Measurements from ENCODE around the gene LSM2. TPM values are rescaled to one million over a fixed set of nuclear protein-coding genes. Genes with fewer than 3 reads are reported as not detected.
"Not testable (repeated sequence)": the region's sequence is repeated elsewhere in the genome, so short reads cannot be mapped to it uniquely, and the experiment has no call there.

LSM2 gene
- total RNA-seq, 2 experiments from 2014 or later, result 117 to 120 TPM

DNA sequence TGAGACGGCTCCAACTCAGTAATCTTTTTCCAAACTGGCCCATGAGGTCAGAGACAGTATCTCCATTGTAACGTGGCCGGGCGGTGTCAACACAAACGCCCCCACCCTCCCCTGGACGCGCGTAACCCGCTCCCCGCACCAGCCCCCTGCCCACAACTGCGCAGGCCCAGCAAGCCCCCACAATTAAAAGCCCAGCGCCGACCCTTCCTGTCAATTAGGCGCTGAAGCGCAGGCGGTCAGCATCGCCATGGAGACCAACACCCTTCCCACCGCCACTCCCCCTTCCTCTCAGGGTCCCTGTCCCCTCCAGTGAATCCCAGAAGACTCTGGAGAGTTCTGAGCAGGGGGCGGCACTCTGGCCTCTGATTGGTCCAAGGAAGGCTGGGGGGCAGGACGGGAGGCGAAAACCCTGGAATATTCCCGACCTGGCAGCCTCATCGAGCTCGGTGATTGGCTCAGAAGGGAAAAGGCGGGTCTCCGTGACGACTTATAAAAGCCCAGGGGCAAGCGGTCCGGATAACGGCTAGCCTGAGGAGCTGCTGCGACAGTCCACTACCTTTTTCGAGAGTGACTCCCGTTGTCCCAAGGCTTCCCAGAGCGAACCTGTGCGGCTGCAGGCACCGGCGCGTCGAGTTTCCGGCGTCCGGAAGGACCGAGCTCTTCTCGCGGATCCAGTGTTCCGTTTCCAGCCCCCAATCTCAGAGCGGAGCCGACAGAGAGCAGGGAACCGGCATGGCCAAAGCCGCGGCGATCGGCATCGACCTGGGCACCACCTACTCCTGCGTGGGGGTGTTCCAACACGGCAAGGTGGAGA is 8.5 kb upstream of the LSM2 start, which contains the start of the genes HSPA1A and HSPA1L:
Gene HSPA1A (plus strand): TSS at position 519 of the 814 bp plus-strand sequence. CDS start 214 bp downstream, at position 733.
Gene HSPA1L (minus strand): TSS at position 259 of the 814 bp plus-strand sequence. CDS start 3,311 bp downstream, outside the sequence.
- ATAC-seq (peak; percentile 28), DNase-seq (peak; percentile 67)
- H3K27ac Mint-ChIP-seq, result peak within 1 kb of the TSS; percentile 92
- ChIA-PET CTCF (interaction anchor here (0.6 to 3.7 kb wide), 9 partner anchors 8 to 85 kb away, joined by 3 to 16 read pairs (median 3); partner anchors contain the start of genes LSM2 and VARS1), POLR2A (interaction anchor here (0.6 to 1.6 kb wide), 4 partner anchors 9 to 22 kb away, joined by 3 to 6 read pairs (median 4); partner anchors contain the start of gene LSM2)
- no peaks in the 10 kb centered on the region for H3K27me3 Mint-ChIP-seq
- TF ChIP-seq, protein P1, sequence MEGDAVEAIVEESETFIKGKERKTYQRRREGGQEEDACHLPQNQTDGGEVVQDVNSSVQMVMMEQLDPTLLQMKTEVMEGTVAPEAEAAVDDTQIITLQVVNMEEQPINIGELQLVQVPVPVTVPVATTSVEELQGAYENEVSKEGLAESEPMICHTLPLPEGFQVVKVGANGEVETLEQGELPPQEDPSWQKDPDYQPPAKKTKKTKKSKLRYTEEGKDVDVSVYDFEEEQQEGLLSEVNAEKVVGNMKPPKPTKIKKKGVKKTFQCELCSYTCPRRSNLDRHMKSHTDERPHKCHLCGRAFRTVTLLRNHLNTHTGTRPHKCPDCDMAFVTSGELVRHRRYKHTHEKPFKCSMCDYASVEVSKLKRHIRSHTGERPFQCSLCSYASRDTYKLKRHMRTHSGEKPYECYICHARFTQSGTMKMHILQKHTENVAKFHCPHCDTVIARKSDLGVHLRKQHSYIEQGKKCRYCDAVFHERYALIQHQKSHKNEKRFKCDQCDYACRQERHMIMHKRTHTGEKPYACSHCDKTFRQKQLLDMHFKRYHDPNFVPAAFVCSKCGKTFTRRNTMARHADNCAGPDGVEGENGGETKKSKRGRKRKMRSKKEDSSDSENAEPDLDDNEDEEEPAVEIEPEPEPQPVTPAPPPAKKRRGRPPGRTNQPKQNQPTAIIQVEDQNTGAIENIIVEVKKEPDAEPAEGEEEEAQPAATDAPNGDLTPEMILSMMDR (IDR thresholded peaks at IDR 0.05), result no peak
- H3K9me3 Mint-ChIP-seq, result no peaks in the 10 kb centered on the region
- H3K36me3 Mint-ChIP-seq (ENCODE audit: low read depth), result peaks cover 6% of the 10 kb centered on the region
- peaks cover 41% of the 10 kb centered on the region for H3K4me1 Mint-ChIP-seq (ENCODE audit: low read depth)
- H3K4me3 Mint-ChIP-seq, result peak within 1 kb of the TSS; percentile 85
- intact Hi-C loops (cut with micrococcal nuclease), result no loop called here

DNA sequence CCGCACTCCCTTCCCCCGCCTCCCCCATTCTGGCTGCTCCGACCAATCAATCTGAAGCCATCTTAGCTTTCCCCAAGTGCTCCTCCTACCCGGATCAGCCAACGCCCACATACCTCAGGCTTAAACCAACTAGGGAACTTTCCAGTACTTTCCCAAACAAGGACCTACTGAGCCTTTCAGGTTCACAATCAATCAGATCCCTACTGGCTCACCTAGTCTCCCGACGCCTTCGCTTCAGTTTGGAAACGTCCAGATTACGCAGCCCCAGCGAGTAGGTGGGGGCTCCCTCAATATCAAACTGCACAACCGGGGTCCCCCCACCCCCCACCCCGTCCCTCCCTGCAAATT is 7.9 kb upstream of the LSM2 start:
- Mint-ChIP-seq H3K27ac (peak overlapping the region; percentile 92), H3K9me3 (no peaks in the 10 kb centered on the region), H3K36me3 (ENCODE audit: low read depth) (peaks cover 6% of the 10 kb centered on the region), H3K4me1 (ENCODE audit: low read depth) (peaks cover 37% of the 10 kb centered on the region), H3K4me3 (peak overlapping the region; percentile 85), H3K27me3 (no peaks in the 10 kb centered on the region)
- DNase-seq, result peak; percentile 76
- TF ChIP-seq, protein P1 (IDR thresholded peaks at IDR 0.05), result no peak
- intact Hi-C loops (cut with micrococcal nuclease), result no loop called here
- peak; percentile 53 for ATAC-seq
- ChIA-PET POLR2A (interaction anchor here (0.9 to 1.6 kb wide), 3 partner anchors 8 to 17 kb away, joined by 3 to 6 read pairs (median 4); partner anchors contain the start of gene LSM2), CTCF (interaction anchor here (0.9 to 3.7 kb wide), 6 partner anchors 8 to 76 kb away, joined by 3 to 16 read pairs (median 4); partner anchors contain the start of genes LSM2, MSH5 and VARS1)

DNA sequence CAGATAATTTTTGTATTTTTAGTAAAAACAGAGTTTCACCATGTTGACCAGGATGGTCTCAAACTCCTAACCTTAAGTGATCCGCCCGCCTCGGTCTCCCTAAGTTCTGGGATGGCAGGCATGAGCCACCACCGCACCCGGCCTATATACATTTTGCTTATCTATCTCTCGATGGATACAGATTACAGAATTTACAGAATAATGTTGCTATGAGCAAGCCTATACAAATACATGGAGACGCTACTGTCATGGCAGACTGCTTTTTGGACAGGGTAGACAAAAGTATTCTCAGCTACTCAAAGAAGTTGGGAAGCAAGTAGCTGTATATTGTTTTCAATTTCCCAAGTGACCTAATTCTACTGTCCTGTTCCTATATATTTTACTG is 6.7 kb upstream of the LSM2 start:
- CTCF ChIA-PET, result interaction anchor here (0.7 to 3.7 kb wide), 7 partner anchors 17 to 139 kb away, joined by 3 to 16 read pairs (median 6); partner anchors contain the start of genes MSH5 and VARS1
- DNase-seq, result no peak
- TF ChIP-seq, protein P1 (IDR thresholded peaks at IDR 0.05), result no peak
- POLR2A ChIA-PET, result interaction anchor here (0.6 to 1.2 kb wide), 2 partner anchors 25 to 148 kb away, joined by 3 to 5 read pairs; partner anchors contain the start of genes CSNK2B and GPANK1
- H3K9me3 Mint-ChIP-seq, result no peaks in the 10 kb centered on the region
- H3K4me3 Mint-ChIP-seq, result peak overlapping the region; percentile 85
- no peaks in the 10 kb centered on the region for H3K27me3 Mint-ChIP-seq
- peaks cover 32% of the 10 kb centered on the region for H3K4me1 Mint-ChIP-seq (ENCODE audit: low read depth)
- no peak for ATAC-seq
- peak overlapping the region; percentile 90 for H3K27ac Mint-ChIP-seq
- intact Hi-C loops (cut with micrococcal nuclease), result no loop called here
- peaks cover 3% of the 10 kb centered on the region for H3K36me3 Mint-ChIP-seq (ENCODE audit: low read depth)

DNA sequence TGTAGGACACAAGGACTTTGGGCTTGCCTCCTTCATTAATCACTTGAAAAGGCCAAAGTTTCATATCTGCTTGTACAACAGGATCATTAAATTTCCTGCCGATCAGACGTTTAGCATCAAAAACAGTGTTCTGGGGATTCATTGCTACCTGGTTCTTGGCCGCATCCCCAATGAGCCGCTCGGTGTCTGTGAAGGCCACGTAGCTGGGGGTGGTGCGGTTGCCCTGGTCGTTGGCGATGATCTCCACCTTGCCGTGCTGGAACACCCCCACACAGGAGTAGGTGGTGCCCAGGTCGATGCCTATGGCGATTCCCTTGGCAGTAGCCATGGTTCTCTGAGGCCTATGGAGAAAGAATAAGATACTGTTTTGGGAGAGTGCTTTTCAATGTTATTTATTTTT is 4.9 kb upstream of the LSM2 start:
- TF ChIP-seq, protein P1 (IDR thresholded peaks at IDR 0.05), result no peak
- Mint-ChIP-seq H3K4me1 (ENCODE audit: low read depth) (peaks cover 24% of the 10 kb centered on the region), H3K27ac (no peak overlapping the region), H3K36me3 (ENCODE audit: low read depth) (no peaks in the 10 kb centered on the region), H3K4me3 (no peak overlapping the region), H3K9me3 (no peaks in the 10 kb centered on the region), H3K27me3 (no peaks in the 10 kb centered on the region)
- ChIA-PET CTCF (interaction anchor here (0.7 to 2.1 kb wide), 5 partner anchors 16 to 82 kb away, joined by 3 to 9 read pairs (median 6); partner anchors contain the start of gene VARS1), POLR2A (interaction anchor here (0.5 to 1.7 kb wide), 8 partner anchors 10 to 159 kb away, joined by 3 to 5 read pairs (median 3); partner anchors contain the start of gene BAG6)
- ATAC-seq (no peak), DNase-seq (no peak)
- intact Hi-C loops (cut with micrococcal nuclease), result no loop called here

DNA sequence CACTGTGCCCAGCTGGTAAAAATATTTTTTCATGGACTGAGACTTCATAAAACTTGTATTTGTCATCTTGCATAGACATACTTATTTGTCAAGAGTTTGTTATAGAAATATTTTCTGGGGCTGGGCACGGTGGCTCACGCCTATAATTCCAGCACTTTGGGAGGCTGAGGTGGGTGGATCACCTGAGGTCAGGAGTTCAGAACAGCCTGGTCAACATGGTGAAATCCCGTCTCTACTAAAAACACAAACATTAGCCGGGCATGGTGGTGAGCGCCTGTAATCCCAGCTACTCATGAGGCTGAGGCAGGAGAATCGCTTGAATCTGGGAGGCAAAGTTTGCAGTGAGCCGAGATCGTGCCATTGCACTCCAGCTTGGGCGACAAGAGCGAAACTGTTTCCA is 1.8 kb upstream of the LSM2 start:
- intact Hi-C loops (cut with micrococcal nuclease); H3K4me3 Mint-ChIP-seq; DNase-seq; H3K27me3 Mint-ChIP-seq; H3K36me3 Mint-ChIP-seq (ENCODE audit: low read depth); ATAC-seq; H3K9me3 Mint-ChIP-seq: not testable (repeated sequence)
- Mint-ChIP-seq H3K4me1 (ENCODE audit: low read depth) (peaks cover 28% of the 10 kb centered on the region), H3K27ac (peak overlapping the region; percentile 20)
- ChIA-PET CTCF (interaction anchor here (0.9 to 2.6 kb wide), 4 partner anchors 12 to 79 kb away, joined by 3 to 11 read pairs (median 4); no protein-coding TSS in a partner anchor), POLR2A (interaction anchor here (0.6 to 0.9 kb wide), 3 partner anchors 13 to 909 kb away, joined by 3 to 4 read pairs (median 3); no protein-coding TSS in a partner anchor)

Data from activated CD8-positive, alpha-beta T cell treated with anti-CD3 and anti-CD28 coated beads for 36 hours (primary cell).